ENCODE results near the gene CHI3L2.

- no peak for TF ChIP-seq POLR2AphosphoS5 (IDR thresholded peaks at IDR 0.05)
- TF ChIP-seq, protein P1, sequence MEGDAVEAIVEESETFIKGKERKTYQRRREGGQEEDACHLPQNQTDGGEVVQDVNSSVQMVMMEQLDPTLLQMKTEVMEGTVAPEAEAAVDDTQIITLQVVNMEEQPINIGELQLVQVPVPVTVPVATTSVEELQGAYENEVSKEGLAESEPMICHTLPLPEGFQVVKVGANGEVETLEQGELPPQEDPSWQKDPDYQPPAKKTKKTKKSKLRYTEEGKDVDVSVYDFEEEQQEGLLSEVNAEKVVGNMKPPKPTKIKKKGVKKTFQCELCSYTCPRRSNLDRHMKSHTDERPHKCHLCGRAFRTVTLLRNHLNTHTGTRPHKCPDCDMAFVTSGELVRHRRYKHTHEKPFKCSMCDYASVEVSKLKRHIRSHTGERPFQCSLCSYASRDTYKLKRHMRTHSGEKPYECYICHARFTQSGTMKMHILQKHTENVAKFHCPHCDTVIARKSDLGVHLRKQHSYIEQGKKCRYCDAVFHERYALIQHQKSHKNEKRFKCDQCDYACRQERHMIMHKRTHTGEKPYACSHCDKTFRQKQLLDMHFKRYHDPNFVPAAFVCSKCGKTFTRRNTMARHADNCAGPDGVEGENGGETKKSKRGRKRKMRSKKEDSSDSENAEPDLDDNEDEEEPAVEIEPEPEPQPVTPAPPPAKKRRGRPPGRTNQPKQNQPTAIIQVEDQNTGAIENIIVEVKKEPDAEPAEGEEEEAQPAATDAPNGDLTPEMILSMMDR (IDR thresholded peaks at IDR 0.05 in 8 of 11, conservative IDR thresholded peaks at IDR 0.05 in 3 of 11): no peak
Measured at GRCh38 chr1:111183308-111184069, 44.0 kb upstream of the CHI3L2 start.

Measured in spleen (tissue), 7 donors.